A549 (cell line): Measurements from ENCODE around the gene MACROH2A2. TPM values are rescaled to one million over a fixed set of nuclear protein-coding genes. Genes with fewer than 3 reads are reported as not detected.
A peak's percentile ranks its signal among the peaks of the same experiment; 100 is the strongest.

Experiments
- ATAC-seq, 2 experiments: fragments of 200-7000 bp in 1 of 2; fragments of >200 bp in 1 of 2; cut with Nextera tagmentation in 1 of 2; cut with Tn5 transposase in 1 of 2; 3 replicates each; pipeline versions ENCODE4 v1.8.0 to v1.9.1; 2018 to 2020; ENCODE audit warnings: mild to moderate bottlenecking in 1 of 2, moderate library complexity in 1 of 2
- CTCF ChIA-PET: fragments of 300-600 bp; sonication (Branson Sonifier 250); formaldehyde crosslinking; extraction: SDS; loops from one replicate; lab custom pipeline; 2021; ENCODE audit warnings: antibody characterized with exemption, inconsistent platforms; lab: Yijun Ruan, JAX
- POLR2A ChIA-PET: fragments of 350-600 bp; formaldehyde crosslinking; extraction: SDS; loops from one replicate; lab custom pipeline; 2021; ENCODE audit warnings: antibody characterized with exemption, inconsistent platforms; lab: Yijun Ruan, JAX
- DNase-seq, 2 experiments: peaks; one replicate each; pipeline versions ENCODE4 v3.0.0 to v3.0.0-alpha.2; 2011 to 2016; ENCODE audit warnings: low read depth in 1 of 2, low spot score in 1 of 2
- FAIRE-seq: peaks from 2 replicates; lab custom pipeline; 2011; peaks lifted over from hg19 to GRCh38; lab: Jason Lieb, UNC
- H3K27ac ChIP-seq, 2 experiments: fragments of >200 bp; sonication (Bioruptor Twin); formaldehyde crosslinking; 3 replicates each; pipeline ENCODE4 v1.5.1; 2016 to 2017
- H3K4me1 ChIP-seq: fragments of >200 bp; sonication (Bioruptor Twin); formaldehyde crosslinking; 3 replicates; pipeline ENCODE4 v1.6.1; 2016
- H3K4me2 ChIP-seq: fragments of >200 bp; sonication (Bioruptor Twin); formaldehyde crosslinking; 3 replicates; pipeline ENCODE4 v1.6.1; 2016
- H3K4me3 ChIP-seq: fragments of >200 bp; sonication (Bioruptor Twin); formaldehyde crosslinking; 3 replicates; pipeline ENCODE4 v1.5.1; 2016
- H3K9me3 ChIP-seq: fragments of >200 bp; sonication (Bioruptor Twin); formaldehyde crosslinking; 3 replicates; pipeline ENCODE4 v1.6.1; 2016
- CHD4 ChIP-seq: fragments of 200-600 bp; sonication (generic); IDR thresholded peaks from 2 replicates; pipeline ENCODE4 v1.6.1; 2016; ENCODE audit warnings: antibody characterized with exemption, mild to moderate bottlenecking, borderline replicate concordance
- EHF ChIP-seq: fragments of 250-450 bp; sonication (Bioruptor Pico); IDR thresholded peaks from 2 replicates; pipeline ENCODE4 v1.5.0; 2020; ENCODE audit warnings: mild to moderate bottlenecking
- FOSL2 ChIP-seq, 2 experiments: fragments of 450-650 bp in 1 of 2; fragments of >200 bp in 1 of 2; sonication (Bioruptor Twin) in 1 of 2; formaldehyde crosslinking; IDR thresholded peaks; 2 replicates each; pipeline versions ENCODE4 v1.5.0 to v1.6.1; 2016 to 2020; ENCODE audit warnings: mild to moderate bottlenecking in 1 of 2, moderate library complexity in 1 of 2
- HOXB13 ChIP-seq: fragments of 250-450 bp; sonication (Bioruptor Pico); IDR thresholded peaks from 2 replicates; pipeline ENCODE4 v1.5.0; 2020; ENCODE audit warnings: low read depth, mild to moderate bottlenecking, moderate library complexity
- JUN ChIP-seq, 2 experiments: fragments of >200 bp; sonication (Bioruptor Twin); formaldehyde crosslinking; IDR thresholded peaks; 2 replicates in 1 of 2; 3 replicates in 1 of 2; pipeline ENCODE4 v1.6.1; 2016 to 2017
- NFE2L2 ChIP-seq: fragments of 150-350 bp; conservative IDR thresholded peaks from 2 replicates; pipeline ENCODE4 v1.6.1; 2014; ENCODE audit warnings: low read length
- PHF8 ChIP-seq: fragments of 200-600 bp; sonication (generic); IDR thresholded peaks from 2 replicates; pipeline ENCODE4 v1.6.1; 2016; ENCODE audit warnings: low read depth, mild to moderate bottlenecking, antibody characterized with exemption, moderate library complexity, borderline replicate concordance
- POLR2A ChIP-seq: IDR thresholded peaks from 2 replicates; pipeline ENCODE4 v1.6.1; 2012; ENCODE audit warnings: mild to moderate bottlenecking, low read length
- POLR2AphosphoS2 ChIP-seq: conservative IDR thresholded peaks from 2 replicates; pipeline ENCODE4 v1.6.1; 2012; ENCODE audit warnings: low read length, improper control_type of control experiment, inconsistent platforms
- RAD21 ChIP-seq, 2 experiments: fragments of >200 bp in 1 of 2; sonication (Bioruptor Twin) in 1 of 2; formaldehyde crosslinking in 1 of 2; IDR thresholded peaks in 1 of 2; conservative IDR thresholded peaks in 1 of 2; 2 replicates in 1 of 2; 3 replicates in 1 of 2; pipeline ENCODE4 v1.6.1; 2012 to 2018; ENCODE audit warnings: inconsistent platforms in 1 of 2
- RFX5 ChIP-seq: fragments of 450-650 bp; IDR thresholded peaks from 2 replicates; pipeline ENCODE4 v1.7.1; 2014; ENCODE audit warnings: antibody characterized with exemption, mild to moderate bottlenecking, moderate library complexity
- SMC3 ChIP-seq: fragments of >200 bp; sonication (Bioruptor Twin); formaldehyde crosslinking; IDR thresholded peaks from 3 replicates; pipeline ENCODE4 v1.6.1; 2018; ENCODE audit warnings: inconsistent platforms
- TFCP2L1 ChIP-seq: fragments of 250-450 bp; sonication (Bioruptor Pico); IDR thresholded peaks from 2 replicates; pipeline ENCODE4 v1.5.0; 2021; ENCODE audit warnings: mild to moderate bottlenecking
- WGBS: methylation state at CpG from one replicate; pipeline ENCODE4 v1.1.6; 2017; ENCODE audit errors: missing lambda C conversion rate; 5-methylcytosine and 5-hydroxymethylcytosine counted together
- polyA plus RNA-seq, 4 experiments: library from polyadenylated mRNA; depleted of rRNA in 3 of 4; stranded (reverse); fragments of >200 nt; fragmentation: RNase III in 1 of 4; extraction: RNeasy Plus Mini Kit Qiagen cat#74134 plus additional on column Dnase treatment in 1 of 4; gene quantifications; 2 replicates in 3 of 4; 3 replicates in 1 of 4; pipeline ENCODE4 v1.2.3, GENCODE V29; 2011 to 2017
- TF ChIP-seq, protein P1 (sequence below): fragments of 200-600 bp; sonication (generic); IDR thresholded peaks from 2 replicates; pipeline ENCODE4 v1.6.1; 2016; ENCODE audit warnings: antibody characterized with exemption, mild to moderate bottlenecking, moderate library complexity
- TF ChIP-seq, protein P2 (sequence below): fragments of >200 bp; sonication (Bioruptor Twin); formaldehyde crosslinking; IDR thresholded peaks from 3 replicates; pipeline ENCODE4 v1.5.1; 2016
- TF ChIP-seq, protein P3 (sequence below): fragments of >200 bp; sonication (Bioruptor Twin); formaldehyde crosslinking; IDR thresholded peaks from 3 replicates; pipeline ENCODE4 v1.6.1; 2016
- TF ChIP-seq, protein P4 (sequence below): IDR thresholded peaks from 2 replicates; pipeline ENCODE4 v1.6.1; 2012
- TF ChIP-seq, protein P5 (sequence below): IDR thresholded peaks from 2 replicates; pipeline ENCODE4 v1.6.1; 2012; ENCODE audit warnings: low read depth, borderline replicate concordance
- TF ChIP-seq, protein P6 (sequence below): fragments of 250-450 bp; sonication (Bioruptor Pico); IDR thresholded peaks from 2 replicates; pipeline ENCODE4 v1.5.0; 2021; ENCODE audit warnings: mild to moderate bottlenecking, moderate library complexity, borderline replicate concordance

MACROH2A2 gene
- polyA plus RNA-seq, 2 of the 4 experiments (the other 2 are of a cell fraction): 22.2 to 29.6 TPM

DNA sequence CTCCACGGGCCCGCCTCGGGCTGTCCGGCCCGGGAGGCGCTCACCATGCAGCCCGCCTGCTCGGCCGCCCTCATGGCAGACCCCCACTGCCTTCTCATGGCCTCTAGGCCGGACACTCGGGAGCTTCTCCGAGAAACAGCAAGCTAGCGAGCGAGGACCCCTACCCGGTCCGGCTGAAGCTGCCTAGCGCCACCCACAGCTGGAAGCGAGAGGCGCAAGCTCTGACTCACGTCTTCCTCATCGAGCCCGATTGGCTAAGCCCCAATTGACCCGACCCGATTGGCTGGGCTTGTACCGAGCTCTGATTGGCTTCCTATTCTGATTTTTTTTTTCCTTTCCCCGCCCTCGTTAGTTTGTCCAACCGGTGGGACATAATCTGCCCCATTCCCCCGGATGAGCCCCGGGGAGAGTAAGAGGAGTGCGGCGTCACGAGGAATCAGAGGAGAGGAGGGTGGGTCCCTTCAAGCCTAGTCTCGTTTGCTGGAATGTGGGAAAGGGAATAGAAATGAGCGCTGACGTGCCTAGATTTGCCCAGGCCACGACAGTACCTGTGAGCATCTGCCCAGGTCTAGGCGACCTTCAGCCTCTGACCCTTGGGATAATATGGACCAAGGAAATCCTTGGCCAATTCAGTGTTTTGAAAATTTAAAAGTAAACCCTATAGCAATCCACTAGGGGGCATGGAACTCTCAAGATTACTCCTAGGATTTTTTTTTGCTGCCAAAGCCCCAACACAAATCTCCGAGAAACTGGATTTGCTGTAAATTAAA, 94.0 kb downstream of the MACROH2A2 start, which contains the start of gene TYSND1:
TYSND1 (minus strand) TSS at position 212 of the 770 bp plus-strand sequence; CDS start at position 98, 114 bp downstream.
- peak within 1 kb of the TSS; percentile 95 to 96 for H3K27ac ChIP-seq
- WGBS: 6% methylated on average over 36 of the region's 39 CpGs
- no peaks in the 10 kb centered on the region for H3K9me3 ChIP-seq
- POLR2A ChIA-PET: interaction anchor here (0.5 to 3.3 kb wide), 30 partner anchors 10 to 1448 kb away, joined by 3 to 52 read pairs (median 4); partner anchors contain the start of genes EIF4EBP2, PPA1 and SAR1A
- DNase-seq (peak; percentile 98 to 99), ATAC-seq (peak; percentile 80 to 89), FAIRE-seq (peak; percentile 43)
- TF ChIP-seq HOXB13 (CRISPR knock-in tag): no peak
- TF ChIP-seq, protein P1, sequence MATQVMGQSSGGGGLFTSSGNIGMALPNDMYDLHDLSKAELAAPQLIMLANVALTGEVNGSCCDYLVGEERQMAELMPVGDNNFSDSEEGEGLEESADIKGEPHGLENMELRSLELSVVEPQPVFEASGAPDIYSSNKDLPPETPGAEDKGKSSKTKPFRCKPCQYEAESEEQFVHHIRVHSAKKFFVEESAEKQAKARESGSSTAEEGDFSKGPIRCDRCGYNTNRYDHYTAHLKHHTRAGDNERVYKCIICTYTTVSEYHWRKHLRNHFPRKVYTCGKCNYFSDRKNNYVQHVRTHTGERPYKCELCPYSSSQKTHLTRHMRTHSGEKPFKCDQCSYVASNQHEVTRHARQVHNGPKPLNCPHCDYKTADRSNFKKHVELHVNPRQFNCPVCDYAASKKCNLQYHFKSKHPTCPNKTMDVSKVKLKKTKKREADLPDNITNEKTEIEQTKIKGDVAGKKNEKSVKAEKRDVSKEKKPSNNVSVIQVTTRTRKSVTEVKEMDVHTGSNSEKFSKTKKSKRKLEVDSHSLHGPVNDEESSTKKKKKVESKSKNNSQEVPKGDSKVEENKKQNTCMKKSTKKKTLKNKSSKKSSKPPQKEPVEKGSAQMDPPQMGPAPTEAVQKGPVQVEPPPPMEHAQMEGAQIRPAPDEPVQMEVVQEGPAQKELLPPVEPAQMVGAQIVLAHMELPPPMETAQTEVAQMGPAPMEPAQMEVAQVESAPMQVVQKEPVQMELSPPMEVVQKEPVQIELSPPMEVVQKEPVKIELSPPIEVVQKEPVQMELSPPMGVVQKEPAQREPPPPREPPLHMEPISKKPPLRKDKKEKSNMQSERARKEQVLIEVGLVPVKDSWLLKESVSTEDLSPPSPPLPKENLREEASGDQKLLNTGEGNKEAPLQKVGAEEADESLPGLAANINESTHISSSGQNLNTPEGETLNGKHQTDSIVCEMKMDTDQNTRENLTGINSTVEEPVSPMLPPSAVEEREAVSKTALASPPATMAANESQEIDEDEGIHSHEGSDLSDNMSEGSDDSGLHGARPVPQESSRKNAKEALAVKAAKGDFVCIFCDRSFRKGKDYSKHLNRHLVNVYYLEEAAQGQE: no peak
- TF ChIP-seq, protein P2, sequence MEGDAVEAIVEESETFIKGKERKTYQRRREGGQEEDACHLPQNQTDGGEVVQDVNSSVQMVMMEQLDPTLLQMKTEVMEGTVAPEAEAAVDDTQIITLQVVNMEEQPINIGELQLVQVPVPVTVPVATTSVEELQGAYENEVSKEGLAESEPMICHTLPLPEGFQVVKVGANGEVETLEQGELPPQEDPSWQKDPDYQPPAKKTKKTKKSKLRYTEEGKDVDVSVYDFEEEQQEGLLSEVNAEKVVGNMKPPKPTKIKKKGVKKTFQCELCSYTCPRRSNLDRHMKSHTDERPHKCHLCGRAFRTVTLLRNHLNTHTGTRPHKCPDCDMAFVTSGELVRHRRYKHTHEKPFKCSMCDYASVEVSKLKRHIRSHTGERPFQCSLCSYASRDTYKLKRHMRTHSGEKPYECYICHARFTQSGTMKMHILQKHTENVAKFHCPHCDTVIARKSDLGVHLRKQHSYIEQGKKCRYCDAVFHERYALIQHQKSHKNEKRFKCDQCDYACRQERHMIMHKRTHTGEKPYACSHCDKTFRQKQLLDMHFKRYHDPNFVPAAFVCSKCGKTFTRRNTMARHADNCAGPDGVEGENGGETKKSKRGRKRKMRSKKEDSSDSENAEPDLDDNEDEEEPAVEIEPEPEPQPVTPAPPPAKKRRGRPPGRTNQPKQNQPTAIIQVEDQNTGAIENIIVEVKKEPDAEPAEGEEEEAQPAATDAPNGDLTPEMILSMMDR: peak; percentile 64
- TF ChIP-seq CHD4: no peak
- no peak for TF ChIP-seq EHF (CRISPR knock-in tag)
- TF ChIP-seq, protein P3, sequence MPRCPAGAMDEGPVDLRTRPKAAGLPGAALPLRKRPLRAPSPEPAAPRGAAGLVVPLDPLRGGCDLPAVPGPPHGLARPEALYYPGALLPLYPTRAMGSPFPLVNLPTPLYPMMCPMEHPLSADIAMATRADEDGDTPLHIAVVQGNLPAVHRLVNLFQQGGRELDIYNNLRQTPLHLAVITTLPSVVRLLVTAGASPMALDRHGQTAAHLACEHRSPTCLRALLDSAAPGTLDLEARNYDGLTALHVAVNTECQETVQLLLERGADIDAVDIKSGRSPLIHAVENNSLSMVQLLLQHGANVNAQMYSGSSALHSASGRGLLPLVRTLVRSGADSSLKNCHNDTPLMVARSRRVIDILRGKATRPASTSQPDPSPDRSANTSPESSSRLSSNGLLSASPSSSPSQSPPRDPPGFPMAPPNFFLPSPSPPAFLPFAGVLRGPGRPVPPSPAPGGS: peak; percentile 81; the same call in 1 of the 3 replicates
- TF ChIP-seq, protein P4, sequence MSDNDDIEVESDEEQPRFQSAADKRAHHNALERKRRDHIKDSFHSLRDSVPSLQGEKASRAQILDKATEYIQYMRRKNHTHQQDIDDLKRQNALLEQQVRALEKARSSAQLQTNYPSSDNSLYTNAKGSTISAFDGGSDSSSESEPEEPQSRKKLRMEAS: peak; percentile 48; the same call in 1 of the 2 replicates
- peak; percentile 22; the same call in 1 of the 2 replicates for TF ChIP-seq PHF8
- TF ChIP-seq POLR2AphosphoS2: no peak; the same call in 1 of the 2 replicates
- peak; percentile 89 for TF ChIP-seq POLR2A
- TF ChIP-seq JUN (IDR thresholded peaks at IDR 0.05): peak in 1 of 2 experiments; percentile 52; a peak in 3 of 5 replicates
- no peak for TF ChIP-seq NFE2L2
- peak; percentile 37; the same call in 1 of the 3 replicates for TF ChIP-seq SMC3
- peak; percentile 25; the same call in 1 of the 2 replicates for TF ChIP-seq FOSL2 (IDR thresholded peaks at IDR 0.05)
- TF ChIP-seq FOSL2 (CRISPR knock-in tag; IDR thresholded peaks at IDR 0.05): peak; percentile 90
- TF ChIP-seq RAD21 (conservative IDR thresholded peaks at IDR 0.05 in 1 of 2, IDR thresholded peaks at IDR 0.05 in 1 of 2): peak; percentile 55 to 73
- peak; percentile 42; the same call in 1 of the 2 replicates for TF ChIP-seq RFX5
- TF ChIP-seq, protein P5, sequence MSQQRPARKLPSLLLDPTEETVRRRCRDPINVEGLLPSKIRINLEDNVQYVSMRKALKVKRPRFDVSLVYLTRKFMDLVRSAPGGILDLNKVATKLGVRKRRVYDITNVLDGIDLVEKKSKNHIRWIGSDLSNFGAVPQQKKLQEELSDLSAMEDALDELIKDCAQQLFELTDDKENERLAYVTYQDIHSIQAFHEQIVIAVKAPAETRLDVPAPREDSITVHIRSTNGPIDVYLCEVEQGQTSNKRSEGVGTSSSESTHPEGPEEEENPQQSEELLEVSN: no peak
- TF ChIP-seq TFCP2L1: peak; percentile 88; the same call in 1 of the 2 replicates
- TF ChIP-seq, protein P6, sequence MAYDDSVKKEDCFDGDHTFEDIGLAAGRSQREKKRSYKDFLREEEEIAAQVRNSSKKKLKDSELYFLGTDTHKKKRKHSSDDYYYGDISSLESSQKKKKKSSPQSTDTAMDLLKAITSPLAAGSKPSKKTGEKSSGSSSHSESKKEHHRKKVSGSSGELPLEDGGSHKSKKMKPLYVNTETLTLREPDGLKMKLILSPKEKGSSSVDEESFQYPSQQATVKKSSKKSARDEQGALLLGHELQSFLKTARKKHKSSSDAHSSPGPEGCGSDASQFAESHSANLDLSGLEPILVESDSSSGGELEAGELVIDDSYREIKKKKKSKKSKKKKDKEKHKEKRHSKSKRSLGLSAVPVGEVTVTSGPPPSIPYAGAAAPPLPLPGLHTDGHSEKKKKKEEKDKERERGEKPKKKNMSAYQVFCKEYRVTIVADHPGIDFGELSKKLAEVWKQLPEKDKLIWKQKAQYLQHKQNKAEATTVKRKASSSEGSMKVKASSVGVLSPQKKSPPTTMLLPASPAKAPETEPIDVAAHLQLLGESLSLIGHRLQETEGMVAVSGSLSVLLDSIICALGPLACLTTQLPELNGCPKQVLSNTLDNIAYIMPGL (CRISPR knock-in tag): 0 out of 2 replicates have a peak, but pooled peaks have one; percentile 21
- peak within 1 kb of the TSS; percentile 99 for H3K4me2 ChIP-seq
- H3K4me1 ChIP-seq: peaks cover 18% of the 10 kb centered on the region
- CTCF ChIA-PET: interaction anchor here (0.6 to 14.0 kb wide), 33 partner anchors 9 to 499 kb away, joined by 3 to 228 read pairs (median 4); partner anchors contain the start of gene SAR1A
- peak within 1 kb of the TSS; percentile 79 for H3K4me3 ChIP-seq
